ENCODE results near the gene KLK8. TPM values are rescaled to one million over a fixed set of nuclear protein-coding genes. Genes with fewer than 3 reads are reported as not detected.

The KLK8 gene
- total RNA-seq, 1 experiment from 2014 or later, result 0.71 TPM

GRCh38 chr19:51002542-51003311, 1.3 kb upstream of the KLK8 start:
- CTCF ChIA-PET, result interaction anchor here (0.6 to 2.5 kb wide), 9 partner anchors 11 to 278 kb away, joined by 3 to 24 read pairs (median 4); no protein-coding TSS in a partner anchor
- Mint-ChIP-seq H3K27me3 (ENCODE audit: unreplicated experiment) (peaks cover 55% of the 10 kb centered on the region), H3K27ac (ENCODE audit: unreplicated experiment) (peak overlapping the region; percentile 80), H3K4me1 (ENCODE audit: low read depth, unreplicated experiment) (peaks cover 42% of the 10 kb centered on the region), H3K9me3 (ENCODE audit: low read depth, unreplicated experiment) (no peaks in the 10 kb centered on the region), H3K4me3 (ENCODE audit: low read depth, unreplicated experiment) (peak overlapping the region; percentile 74), H3K36me3 (ENCODE audit: insufficient read depth, unreplicated experiment) (peaks cover 22% of the 10 kb centered on the region)
- intact Hi-C loops (cut with micrococcal nuclease; ENCODE audit: unreplicated experiment), result no loop called here
- DNase-seq, result peak; percentile 96
- TF ChIP-seq CTCF (IDR thresholded peaks at IDR 0.05; ENCODE audit: unreplicated experiment), result no peak
- no TSS peak for BruUV-seq (replicated peaks)

- Mint-ChIP-seq H3K4me3 (ENCODE audit: low read depth, unreplicated experiment) (peak overlapping the region; percentile 74), H3K9me3 (ENCODE audit: low read depth, unreplicated experiment) (no peaks in the 10 kb centered on the region), H3K36me3 (ENCODE audit: insufficient read depth, unreplicated experiment) (peaks cover 24% of the 10 kb centered on the region), H3K27ac (ENCODE audit: unreplicated experiment) (peak overlapping the region; percentile 80), H3K27me3 (ENCODE audit: unreplicated experiment) (peaks cover 49% of the 10 kb centered on the region), H3K4me1 (ENCODE audit: low read depth, unreplicated experiment) (peaks cover 42% of the 10 kb centered on the region)
- no peak for TF ChIP-seq CTCF (IDR thresholded peaks at IDR 0.05; ENCODE audit: unreplicated experiment)
- no TSS peak for BruUV-seq (replicated peaks)
- intact Hi-C loops (cut with micrococcal nuclease; ENCODE audit: unreplicated experiment), result no loop called here
- DNase-seq, result peak; percentile 34
- CTCF ChIA-PET, result interaction anchor here (0.6 to 2.5 kb wide), 9 partner anchors 10 to 277 kb away, joined by 3 to 24 read pairs (median 4); no protein-coding TSS in a partner anchor
These were observed 707 bp upstream of the KLK8 start for GRCh38 chr19:51002089-51002532.

GRCh38 chr19:51000981-51001380, 423 bp downstream of the KLK8 start:
- no TSS peak for BruUV-seq (replicated peaks)
- intact Hi-C loops (cut with micrococcal nuclease; ENCODE audit: unreplicated experiment), result no loop called here
- CTCF ChIA-PET, result interaction anchor here (1.4 to 2.5 kb wide), 3 partner anchors 9 to 32 kb away, joined by 4 to 24 read pairs (median 10); partner anchors contain the start of gene KLK6
- no peak for DNase-seq
- peaks cover 36% of the 10 kb centered on the region for H3K4me1 Mint-ChIP-seq (ENCODE audit: low read depth, unreplicated experiment)
- peak overlapping the region; percentile 74 for H3K4me3 Mint-ChIP-seq (ENCODE audit: low read depth, unreplicated experiment)
- H3K27ac Mint-ChIP-seq (ENCODE audit: unreplicated experiment), result peak overlapping the region; percentile 46
- H3K9me3 Mint-ChIP-seq (ENCODE audit: low read depth, unreplicated experiment), result no peaks in the 10 kb centered on the region
- no peak for TF ChIP-seq CTCF (IDR thresholded peaks at IDR 0.05; ENCODE audit: unreplicated experiment)
- H3K27me3 Mint-ChIP-seq (ENCODE audit: unreplicated experiment), result peaks cover 38% of the 10 kb centered on the region
- peaks cover 21% of the 10 kb centered on the region for H3K36me3 Mint-ChIP-seq (ENCODE audit: insufficient read depth, unreplicated experiment)

GRCh38 chr19:51000426-51000825, 978 bp downstream of the KLK8 start:
- TF ChIP-seq CTCF (IDR thresholded peaks at IDR 0.05; ENCODE audit: unreplicated experiment), result no peak
- H3K4me1 Mint-ChIP-seq (ENCODE audit: low read depth, unreplicated experiment), result peaks cover 34% of the 10 kb centered on the region
- no peak overlapping the region for H3K4me3 Mint-ChIP-seq (ENCODE audit: low read depth, unreplicated experiment)
- H3K36me3 Mint-ChIP-seq (ENCODE audit: insufficient read depth, unreplicated experiment), result peaks cover 21% of the 10 kb centered on the region
- CTCF ChIA-PET, result interaction anchor here (1.4 to 2.5 kb wide), 2 partner anchors 17 to 31 kb away, joined by 4 to 24 read pairs; partner anchors contain the start of gene KLK6
- BruUV-seq (replicated peaks), result no TSS peak
- H3K27ac Mint-ChIP-seq (ENCODE audit: unreplicated experiment), result no peak overlapping the region
- H3K27me3 Mint-ChIP-seq (ENCODE audit: unreplicated experiment), result peaks cover 33% of the 10 kb centered on the region
- intact Hi-C loops (cut with micrococcal nuclease; ENCODE audit: unreplicated experiment), result no loop called here
- H3K9me3 Mint-ChIP-seq (ENCODE audit: low read depth, unreplicated experiment), result no peaks in the 10 kb centered on the region
- DNase-seq, result no peak

All from Calu3 (cell line).